Fibroblast of skin of left quadriceps (primary cell): ENCODE results near the gene TMEM19.

Experiments used
- DNase-seq, 2 experiments: peaks; one replicate each; pipeline ENCODE4 v3.0.0-alpha.2; 2013; ENCODE audit warnings: low read depth in 2 of 2

Gene TMEM19

GRCh38 chr12:71685914-71686657 lies at the start of gene TMEM19:
TMEM19 (plus strand) TSS chr12:71686082; CDS start chr12:71686681, 599 bp downstream.
- peak; percentile 61 to 67 for DNase-seq

GRCh38 chr12:71636704-71637115 lies 49.2 kb upstream of the TMEM19 start:
- DNase-seq, result peak; percentile 24 to 30

- DNase-seq, result no peak
These were observed 47.4 kb upstream of the TMEM19 start for GRCh38 chr12:71638499-71638898.

GRCh38 chr12:71639341-71639760 lies 46.5 kb upstream of the TMEM19 start:
- no peak for DNase-seq

DNA sequence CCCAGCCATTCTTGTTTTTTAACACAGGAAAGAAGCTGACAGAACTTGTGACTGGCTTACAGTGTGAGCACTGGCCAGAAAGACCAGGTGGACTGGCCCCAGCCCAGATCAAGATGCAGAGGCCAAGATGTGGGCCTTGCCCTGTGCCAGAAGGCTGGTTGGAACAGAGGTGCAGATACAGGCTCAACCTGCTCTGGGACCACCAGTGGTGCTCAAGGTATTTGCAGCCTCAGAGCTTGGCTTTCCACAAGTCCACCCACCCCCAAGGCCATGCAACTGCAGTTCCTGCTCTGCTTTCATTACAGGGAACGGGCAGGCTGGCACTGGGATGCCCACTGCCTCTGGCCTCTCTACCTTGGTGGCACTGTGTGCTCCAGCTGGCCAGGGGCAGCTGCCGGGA lies 45.6 kb upstream of the TMEM19 start:
- no peak for DNase-seq

- DNase-seq, result no peak
These were observed 44.5 kb upstream of the TMEM19 start for GRCh38 chr12:71641390-71641789.

GRCh38 chr12:71642264-71642663 lies 43.6 kb upstream of the TMEM19 start:
- DNase-seq, result no peak

GRCh38 chr12:71645268-71645667 lies 40.6 kb upstream of the TMEM19 start:
- no peak for DNase-seq

DNA sequence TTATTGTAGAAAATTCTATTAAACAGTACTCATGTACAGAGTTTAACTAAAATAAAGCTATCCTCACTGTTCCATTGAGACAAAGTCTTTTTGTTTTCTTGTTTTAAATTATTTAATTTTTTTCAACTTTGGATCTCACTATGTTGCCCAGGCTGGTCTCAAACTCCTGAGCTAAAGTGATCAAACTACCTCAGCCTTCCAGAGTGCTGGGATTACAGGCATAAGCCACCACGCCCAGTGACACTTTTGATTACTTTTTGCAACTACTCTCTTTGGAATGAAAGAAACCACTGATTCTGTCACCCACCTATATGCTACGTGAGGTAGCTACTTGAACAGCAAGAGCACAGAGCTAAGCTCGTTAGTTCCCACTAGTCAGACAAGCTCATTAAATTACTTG lies 39.4 kb upstream of the TMEM19 start:
- DNase-seq, result no peak

DNA sequence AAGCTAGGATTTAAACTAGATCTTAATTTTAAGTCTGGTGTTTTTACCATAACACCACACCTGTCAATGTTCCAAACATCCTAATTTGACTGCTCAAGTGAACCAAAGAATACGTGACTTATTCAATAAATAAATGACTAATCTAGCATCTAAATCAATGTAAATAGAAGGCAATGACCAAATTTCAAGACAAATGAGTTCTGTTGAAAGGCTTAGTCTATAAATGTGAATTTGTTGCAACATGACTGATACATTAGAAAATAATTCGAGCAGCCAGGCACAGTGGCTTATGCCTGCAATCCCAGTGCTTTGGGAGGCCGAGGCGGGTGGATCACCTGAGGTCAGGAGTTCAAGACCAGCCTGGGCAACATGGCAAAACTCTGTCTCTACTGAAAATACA lies 37.3 kb upstream of the TMEM19 start:
- no peak for DNase-seq

DNA sequence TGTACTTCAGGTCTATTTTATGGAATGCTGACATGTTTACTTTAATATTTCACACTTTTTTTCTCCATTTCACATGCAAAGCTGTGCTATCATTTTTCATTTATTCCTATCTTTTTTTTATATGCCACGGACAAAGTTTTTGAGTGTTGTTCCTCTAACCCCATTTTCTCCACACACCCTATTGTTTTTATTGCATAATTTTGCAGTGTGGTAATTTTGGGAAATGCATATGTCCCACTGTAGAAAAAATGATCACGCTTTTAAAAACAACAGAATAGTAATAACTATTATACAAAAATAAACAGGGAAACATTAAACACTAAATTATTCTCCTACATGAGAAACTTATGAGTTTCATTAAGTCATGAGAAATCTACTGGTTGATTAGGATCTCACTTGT lies 36.5 kb upstream of the TMEM19 start:
- no peak for DNase-seq

GRCh38 chr12:71652656-71653055 lies 33.2 kb upstream of the TMEM19 start:
- peak in 1 of 2 experiments; percentile 21 for DNase-seq

DNA sequence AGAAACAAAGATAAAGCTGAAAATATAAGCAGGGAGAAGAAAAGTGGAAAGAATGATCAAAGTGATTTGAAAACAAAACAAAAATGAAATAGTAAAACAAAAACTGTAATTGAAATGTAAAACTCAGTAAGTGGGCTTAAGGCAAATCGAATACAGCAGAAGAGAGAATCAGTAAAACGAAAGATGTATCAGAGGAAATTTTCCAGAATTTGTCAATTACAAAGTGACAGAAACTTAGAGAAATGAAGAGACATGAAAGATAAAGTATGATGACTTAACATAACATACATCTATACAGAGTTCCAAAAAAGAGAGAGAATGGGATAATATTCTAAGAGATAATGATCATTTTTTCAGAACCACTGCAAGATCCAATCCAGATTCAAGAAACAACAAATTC lies 32.7 kb upstream of the TMEM19 start:
- no peak for DNase-seq

DNA sequence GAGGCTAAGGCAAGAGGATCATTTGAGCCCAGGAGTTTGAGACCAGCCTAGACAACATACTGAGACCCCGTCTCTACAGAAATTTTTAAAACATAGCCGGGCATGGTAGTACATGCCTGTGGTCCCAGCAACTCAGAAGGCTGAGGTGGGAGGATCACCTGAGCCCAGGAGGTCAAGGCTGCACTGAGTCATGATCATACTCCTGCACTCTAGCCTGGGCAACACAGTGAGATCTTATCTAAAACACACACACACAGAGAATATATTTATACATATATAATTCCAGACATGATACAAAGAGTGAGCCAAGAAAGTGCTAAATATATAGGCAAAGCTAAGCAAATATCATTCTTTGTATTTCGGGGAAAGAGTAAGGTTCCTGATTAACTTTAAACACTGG lies 31.7 kb upstream of the TMEM19 start:
- no peak for DNase-seq

DNA sequence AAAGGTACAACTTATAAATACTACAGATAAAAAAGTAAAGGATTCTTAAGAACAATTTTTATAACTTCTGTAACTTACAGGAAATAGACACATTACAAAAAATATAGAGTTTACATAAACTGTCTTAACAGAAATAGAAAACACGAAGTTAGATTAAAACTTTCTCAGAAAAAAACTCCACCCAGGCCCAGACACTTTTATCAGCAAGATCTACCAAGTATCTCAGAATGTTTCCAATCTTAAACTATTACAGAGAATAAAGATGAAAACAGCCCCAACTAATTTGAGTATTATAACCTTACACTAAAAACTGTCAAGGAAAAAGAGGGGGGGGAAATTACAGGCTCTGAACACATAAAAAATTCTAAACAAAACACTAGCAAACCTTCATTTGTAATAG lies 30.4 kb upstream of the TMEM19 start:
- DNase-seq, result no peak

DNA sequence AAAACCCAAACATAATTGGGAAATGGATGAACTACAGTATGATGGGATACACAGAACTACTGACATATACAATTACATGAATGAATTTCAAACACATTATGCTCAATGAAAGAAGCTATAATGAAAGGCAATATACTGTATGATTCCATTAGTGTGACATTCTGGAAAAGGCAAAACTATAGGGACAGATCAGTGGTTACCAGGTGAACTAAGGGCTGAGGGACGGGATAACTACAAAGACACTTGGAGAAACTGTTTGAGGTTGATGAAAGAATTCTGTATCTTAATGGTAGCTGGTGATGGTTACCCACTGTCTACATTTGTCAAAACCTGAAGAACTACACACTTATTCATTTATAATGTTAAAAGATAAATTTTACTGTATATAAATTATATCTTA lies 30.0 kb upstream of the TMEM19 start:
- DNase-seq, result no peak

DNA sequence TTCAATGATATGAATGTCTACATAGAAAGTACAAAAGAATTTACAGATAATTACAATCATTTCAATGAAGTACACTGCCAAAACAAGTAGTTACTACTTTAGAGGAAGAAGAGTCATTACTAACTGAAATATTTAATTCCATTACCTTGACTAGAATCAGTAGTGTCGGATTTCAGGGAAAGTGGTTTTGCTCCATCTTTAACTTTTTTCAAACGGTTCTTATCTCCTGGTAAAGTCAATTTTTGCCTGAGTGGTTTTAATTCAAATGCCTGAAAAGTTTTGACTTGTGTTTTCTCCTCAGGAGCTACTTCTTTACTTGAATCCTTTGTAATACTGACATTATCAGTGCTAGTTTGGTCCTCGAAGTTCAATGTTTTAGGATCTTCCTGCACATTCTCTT lies 29.1 kb upstream of the TMEM19 start:
- DNase-seq, result no peak

DNA sequence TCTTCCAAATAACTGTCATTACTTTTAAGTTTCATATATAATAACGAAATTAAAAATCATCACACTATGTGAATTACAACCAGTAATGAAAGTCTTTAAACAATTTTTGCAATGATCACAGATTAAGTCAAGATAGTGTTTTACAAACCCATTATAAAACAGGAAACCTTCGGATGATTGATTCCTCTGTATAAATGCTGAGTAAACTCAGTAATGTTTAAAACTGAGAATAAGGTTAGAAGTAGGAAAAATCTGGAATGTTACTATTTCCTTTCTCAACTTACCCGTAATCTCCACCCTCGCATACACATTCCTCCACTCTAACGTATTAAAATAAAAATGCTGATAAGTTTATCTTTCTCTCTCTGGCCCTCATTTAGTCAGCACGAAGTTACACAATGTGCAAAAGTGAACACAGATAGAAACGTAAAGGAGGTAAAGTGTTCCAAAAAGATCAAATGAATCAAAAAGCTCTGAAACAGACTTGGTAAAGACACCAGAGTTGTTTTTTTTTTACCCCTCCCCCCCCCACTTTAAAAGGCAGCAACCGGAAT lies 23.8 kb upstream of the TMEM19 start:
- peak in 1 of 2 experiments; percentile 19 for DNase-seq

GRCh38 chr12:71662849-71663560 lies 22.9 kb upstream of the TMEM19 start:
- peak in 1 of 2 experiments; percentile 14 for DNase-seq

- DNase-seq, result peak; percentile 99
These were observed 22.1 kb upstream of the TMEM19 start, which contains the start of the genes THAP2 and ZFC3H1 for GRCh38 chr12:71663561-71664410. THAP2 (plus strand) TSS chr12:71664301; CDS start chr12:71664510, 209 bp downstream. ZFC3H1 (minus strand) TSS chr12:71663848; CDS start chr12:71663610, 238 bp downstream.

DNA sequence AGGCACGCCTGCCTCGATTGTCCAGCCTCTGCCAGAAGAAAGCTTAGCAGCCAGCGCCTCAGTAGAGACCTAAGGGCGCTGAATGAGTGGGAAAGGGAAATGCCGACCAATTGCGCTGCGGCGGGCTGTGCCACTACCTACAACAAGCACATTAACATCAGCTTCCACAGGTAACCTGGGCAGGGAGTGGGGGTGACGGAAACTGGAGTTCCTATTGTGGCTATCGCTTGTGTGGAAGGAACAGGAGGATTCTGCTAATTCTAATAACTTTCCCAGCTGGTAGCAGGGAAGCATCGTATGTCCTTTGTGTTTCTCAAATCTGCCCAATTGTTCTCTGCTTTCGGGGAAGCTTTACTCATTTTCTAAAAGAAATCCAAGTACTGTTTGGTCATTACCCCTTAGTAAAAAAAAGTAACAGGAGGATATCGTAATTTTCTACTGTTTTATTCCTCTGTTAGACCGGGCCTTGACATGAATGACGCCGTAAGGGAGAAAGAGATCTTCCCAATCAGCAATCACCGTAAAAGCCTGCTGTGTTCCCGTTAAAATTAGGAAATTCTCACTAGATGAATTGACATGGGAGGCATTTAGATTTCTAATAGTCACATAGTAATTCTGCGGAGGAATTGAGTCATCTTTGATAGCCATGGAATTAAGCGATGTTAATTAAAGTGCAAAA lies 21.3 kb upstream of the TMEM19 start:
- DNase-seq, result no peak
